Keratinocyte (primary cell): ENCODE measurements around the gene TK1. TPM values are rescaled to one million over a fixed set of nuclear protein-coding genes. Genes with fewer than 3 reads are reported as not detected.

Experiments used
- DNase-seq: peaks from one replicate; pipeline ENCODE4 v3.0.0-alpha.2; 2011; ENCODE audit warnings: low read depth, missing footprints, low spot score
- FAIRE-seq: peaks from 2 replicates; lab custom pipeline; 2011; peaks lifted over from hg19 to GRCh38; lab: Jason Lieb, UNC
- H2AFZ ChIP-seq: 2 replicates; pipeline ENCODE4 v1.6.0; 2012; ENCODE audit warnings: low read length, control low read depth, inconsistent platforms; ENCODE audit not compliant: control insufficient read depth
- H3K27ac ChIP-seq: 2 replicates; pipeline ENCODE4 v1.5.1; 2011; ENCODE audit warnings: low read length; ENCODE audit not compliant: control insufficient read depth, insufficient read depth
- H3K27me3 ChIP-seq: 3 replicates; pipeline ENCODE4 v1.6.0; 2011; ENCODE audit warnings: low read length; ENCODE audit not compliant: control insufficient read depth, insufficient read depth; ENCODE audit errors: extremely low read depth
- H3K36me3 ChIP-seq, 2 experiments: 2 replicates in 1 of 2; 3 replicates in 1 of 2; pipeline ENCODE4 v1.5.1; 2011; ENCODE audit warnings: low read length in 2 of 2, mild to moderate bottlenecking in 1 of 2; ENCODE audit not compliant: control insufficient read depth in 2 of 2, insufficient read depth in 2 of 2; ENCODE audit errors: extremely low read depth in 1 of 2
- H3K4me1 ChIP-seq: 3 replicates; pipeline ENCODE4 v1.5.1; 2011; ENCODE audit warnings: low read length; ENCODE audit not compliant: control insufficient read depth, insufficient read depth; ENCODE audit errors: extremely low read depth
- H3K4me2 ChIP-seq: 3 replicates; pipeline ENCODE4 v1.6.0; 2011; ENCODE audit warnings: low read depth, low read length; ENCODE audit not compliant: control insufficient read depth, insufficient read depth; ENCODE audit errors: extremely low read depth
- H3K4me3 ChIP-seq, 3 experiments: fragments of 200-600 bp in 1 of 3; sonication (generic) in 1 of 3; 2 replicates in 2 of 3; 3 replicates in 1 of 3; pipeline ENCODE4 v1.5.1; 2011 to 2016; ENCODE audit warnings: low read length in 3 of 3, mild to moderate bottlenecking in 3 of 3, control low read depth in 2 of 3, inconsistent platforms in 1 of 3, low read depth in 1 of 3, mixed read lengths in 1 of 3, mixed run types in 1 of 3, moderate library complexity in 1 of 3; ENCODE audit not compliant: control insufficient read depth in 2 of 3, insufficient read depth in 2 of 3; ENCODE audit errors: extremely low read depth in 1 of 3
- H3K79me2 ChIP-seq: 2 replicates; pipeline ENCODE4 v1.6.0; 2012; ENCODE audit warnings: low read length; ENCODE audit not compliant: control insufficient read depth, insufficient read depth
- H3K9ac ChIP-seq: 3 replicates; pipeline ENCODE4 v1.6.0; 2011; ENCODE audit warnings: low read length; ENCODE audit not compliant: control insufficient read depth, insufficient read depth; ENCODE audit errors: extremely low read depth
- H3K9me1 ChIP-seq: 3 replicates; pipeline ENCODE4 v1.6.0; 2011; ENCODE audit warnings: low read length; ENCODE audit not compliant: control insufficient read depth, insufficient read depth; ENCODE audit errors: extremely low read depth
- H3K9me3 ChIP-seq: 2 replicates; pipeline ENCODE4 v1.5.1; 2012; ENCODE audit warnings: low read depth, low read length; ENCODE audit not compliant: control insufficient read depth
- H4K20me1 ChIP-seq: 3 replicates; pipeline ENCODE4 v1.6.0; 2011; ENCODE audit warnings: low read length; ENCODE audit not compliant: control insufficient read depth, insufficient read depth; ENCODE audit errors: extremely low read depth
- EZH2 ChIP-seq: IDR thresholded peaks from one replicate; pipeline ENCODE4 v1.6.1; 2012; ENCODE audit warnings: inconsistent platforms, mild to moderate bottlenecking, low read length, moderate library complexity
- dilution Hi-C: fragments of 300-500 bp; cut with MboI; formaldehyde crosslinking; loops from one replicate; pipeline ENCODE4 v1.7.0; 2020; ENCODE audit warnings: low sequenced_read_pairs; ENCODE audit not compliant: extremely low pct_ligation_motif_present
- polyA plus RNA-seq, 5 experiments: library from polyadenylated mRNA; depleted of rRNA in 3 of 5; stranded (reverse) in 3 of 5; stranded (forward) in 1 of 5; unstranded in 1 of 5; fragments of >200 nt; gene quantifications; 1 replicate in 1 of 5; 2 replicates in 3 of 5; 3 replicates in 1 of 5; pipeline versions ENCODE4 v1.2.1 to v1.2.3, GENCODE V29; 2011 to 2012; ENCODE audit warnings: missing spikeins in 2 of 5, low read depth in 1 of 5, low replicate concordance in 1 of 5
- TF ChIP-seq, protein P1 (sequence below), 3 experiments: IDR thresholded peaks in 1 of 3; conservative IDR thresholded peaks in 1 of 3; optimal IDR thresholded peaks in 1 of 3; 2 replicates in 2 of 3; 3 replicates in 1 of 3; pipeline versions ENCODE3 to v1.5.1; 2011; ENCODE audit warnings: low read length in 3 of 3, mild to moderate bottlenecking in 3 of 3, moderate library complexity in 2 of 3, control low read depth in 1 of 3, inconsistent platforms in 1 of 3; ENCODE audit not compliant: insufficient read depth in 2 of 3; ENCODE audit errors: extremely low read depth in 1 of 3

TK1 gene
- polyA plus RNA-seq, 1 donor (not counting 4 experiments of a cell fraction or from before 2014, with no cell fraction given): 21.8 TPM

DNA sequence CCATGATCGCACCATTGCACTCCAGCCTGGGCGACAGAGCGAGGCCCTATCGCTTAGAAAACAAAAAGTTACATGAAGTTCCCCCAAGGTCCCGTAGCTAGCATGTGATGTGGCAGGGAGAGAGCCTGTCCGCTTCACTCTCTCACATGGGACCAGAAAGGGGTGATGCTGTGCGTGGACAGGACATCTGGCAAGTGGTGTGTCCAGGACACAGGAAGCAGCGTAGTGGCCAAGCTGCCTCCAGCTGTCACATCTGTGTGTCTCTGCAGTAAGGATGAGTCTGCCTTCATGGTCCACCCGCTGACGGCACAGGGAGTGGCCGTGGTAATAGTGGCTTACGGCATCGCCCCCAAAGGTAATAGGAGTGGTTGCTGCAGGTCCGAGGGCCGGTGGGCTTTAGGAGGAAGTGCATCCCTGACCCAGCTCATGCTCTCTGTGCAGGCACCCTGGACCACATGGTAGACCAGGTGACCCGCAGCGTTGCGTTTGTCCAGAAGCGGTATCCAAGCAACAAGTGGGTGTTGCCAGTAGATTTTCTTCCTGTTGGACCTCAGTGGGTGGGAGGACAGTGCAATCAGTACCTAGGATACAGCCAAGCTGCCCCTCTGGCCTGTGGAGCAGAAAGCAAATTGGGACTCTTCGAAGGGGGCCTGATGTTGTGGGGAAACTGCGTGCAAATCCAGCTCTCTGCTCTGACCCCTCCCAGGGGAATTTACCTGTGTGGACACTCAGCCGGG, 17.7 kb upstream of the TK1 start:
- H3K4me3 ChIP-seq: no peak overlapping the region
- no peak overlapping the region for H2AFZ ChIP-seq
- no peak overlapping the region for H3K4me2 ChIP-seq
- dilution Hi-C loops: no loop called here
- H3K27me3 ChIP-seq: no peaks in the 10 kb centered on the region
- no peak for TF ChIP-seq EZH2
- TF ChIP-seq, protein P1, sequence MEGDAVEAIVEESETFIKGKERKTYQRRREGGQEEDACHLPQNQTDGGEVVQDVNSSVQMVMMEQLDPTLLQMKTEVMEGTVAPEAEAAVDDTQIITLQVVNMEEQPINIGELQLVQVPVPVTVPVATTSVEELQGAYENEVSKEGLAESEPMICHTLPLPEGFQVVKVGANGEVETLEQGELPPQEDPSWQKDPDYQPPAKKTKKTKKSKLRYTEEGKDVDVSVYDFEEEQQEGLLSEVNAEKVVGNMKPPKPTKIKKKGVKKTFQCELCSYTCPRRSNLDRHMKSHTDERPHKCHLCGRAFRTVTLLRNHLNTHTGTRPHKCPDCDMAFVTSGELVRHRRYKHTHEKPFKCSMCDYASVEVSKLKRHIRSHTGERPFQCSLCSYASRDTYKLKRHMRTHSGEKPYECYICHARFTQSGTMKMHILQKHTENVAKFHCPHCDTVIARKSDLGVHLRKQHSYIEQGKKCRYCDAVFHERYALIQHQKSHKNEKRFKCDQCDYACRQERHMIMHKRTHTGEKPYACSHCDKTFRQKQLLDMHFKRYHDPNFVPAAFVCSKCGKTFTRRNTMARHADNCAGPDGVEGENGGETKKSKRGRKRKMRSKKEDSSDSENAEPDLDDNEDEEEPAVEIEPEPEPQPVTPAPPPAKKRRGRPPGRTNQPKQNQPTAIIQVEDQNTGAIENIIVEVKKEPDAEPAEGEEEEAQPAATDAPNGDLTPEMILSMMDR (optimal IDR thresholded peaks at IDR 0.05 in 1 of 3, IDR thresholded peaks at IDR 0.05 in 1 of 3, conservative IDR thresholded peaks at IDR 0.05 in 1 of 3; ENCODE audit: extremely low read depth in 1 of 3, insufficient read depth in 2 of 3, low read length in 3 of 3): no peak
- DNase-seq: no peak
- no peaks in the 10 kb centered on the region for H4K20me1 ChIP-seq
- H3K9me1 ChIP-seq: no peaks in the 10 kb centered on the region
- no peak overlapping the region for H3K27ac ChIP-seq
- H3K9ac ChIP-seq: no peak overlapping the region
- no peak for FAIRE-seq
- H3K36me3 ChIP-seq: peaks cover 0 to 13% of the 10 kb centered on the region in 2 experiments
- H3K4me1 ChIP-seq: peaks cover 2% of the 10 kb centered on the region
- H3K9me3 ChIP-seq: no peaks in the 10 kb centered on the region
- H3K79me2 ChIP-seq: no peaks in the 10 kb centered on the region

DNA sequence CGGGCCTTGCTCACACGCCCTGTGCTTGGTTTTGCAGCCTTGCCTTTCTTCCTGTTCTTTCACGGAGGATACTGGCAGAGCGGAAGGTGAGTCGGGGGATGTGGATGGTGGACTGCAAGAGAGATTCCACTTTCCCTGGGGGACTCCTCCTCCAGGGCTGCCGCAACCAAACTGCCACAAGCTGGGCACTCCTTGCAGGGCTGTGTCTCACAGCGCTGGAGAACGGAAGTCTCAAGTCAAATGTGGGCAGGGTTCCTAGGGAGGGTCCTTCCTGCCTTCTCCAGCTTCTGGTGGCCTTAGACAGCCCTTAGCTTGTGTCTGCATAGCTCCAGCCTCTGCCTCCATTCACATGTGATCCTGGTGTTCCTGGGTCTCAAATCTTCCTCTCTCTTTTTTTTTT, 15.8 kb upstream of the TK1 start:
- H3K9me3 ChIP-seq: no peaks in the 10 kb centered on the region
- no peaks in the 10 kb centered on the region for H3K79me2 ChIP-seq
- no peaks in the 10 kb centered on the region for H3K9me1 ChIP-seq
- H4K20me1 ChIP-seq: no peaks in the 10 kb centered on the region
- dilution Hi-C loops: no loop called here
- TF ChIP-seq, protein P1 (optimal IDR thresholded peaks at IDR 0.05 in 1 of 3, IDR thresholded peaks at IDR 0.05 in 1 of 3, conservative IDR thresholded peaks at IDR 0.05 in 1 of 3; ENCODE audit: extremely low read depth in 1 of 3, insufficient read depth in 2 of 3, low read length in 3 of 3): no peak
- no peak for TF ChIP-seq EZH2
- H2AFZ ChIP-seq: no peak overlapping the region
- H3K9ac ChIP-seq: no peak overlapping the region
- peaks cover 11% of the 10 kb centered on the region for H3K4me1 ChIP-seq
- FAIRE-seq (no peak), DNase-seq (no peak)
- H3K27me3 ChIP-seq: no peaks in the 10 kb centered on the region
- no peak overlapping the region for H3K4me3 ChIP-seq
- H3K4me2 ChIP-seq: no peak overlapping the region
- H3K27ac ChIP-seq: no peak overlapping the region
- H3K36me3 ChIP-seq: peaks cover 0 to 13% of the 10 kb centered on the region in 2 experiments
